H9 (cell line): ENCODE data around the gene CXCR5. TPM values are rescaled to one million over a fixed set of nuclear protein-coding genes. Genes with fewer than 3 reads are reported as not detected.

Source experiments
- DNase-seq: peaks from one replicate; pipeline ENCODE4 v3.0.0-alpha.2; 2017
- H2AFZ ChIP-seq: one replicate; pipeline ENCODE4 v1.6.1; 2013; ENCODE audit warnings: mild to moderate bottlenecking, low read length, control low read depth, moderate library complexity
- H2AK5ac ChIP-seq: 2 replicates; pipeline ENCODE4 v1.6.1; 2013; ENCODE audit warnings: low read length, control low read depth, mixed read lengths; ENCODE audit not compliant: insufficient read length
- H2BK120ac ChIP-seq: one replicate; pipeline ENCODE4 v1.6.1; 2013; ENCODE audit warnings: low read depth, mild to moderate bottlenecking, low read length, control low read depth, inconsistent platforms; ENCODE audit not compliant: poor library complexity, severe bottlenecking
- H2BK12ac ChIP-seq: 2 replicates; pipeline ENCODE4 v1.6.1; 2013; ENCODE audit warnings: low read length, control low read depth, mixed read lengths, low read depth; ENCODE audit not compliant: insufficient read length
- H2BK15ac ChIP-seq: 2 replicates; pipeline ENCODE4 v1.6.1; 2013; ENCODE audit warnings: low read depth, low read length, control low read depth
- H2BK20ac ChIP-seq: one replicate; pipeline ENCODE4 v1.6.1; 2013; ENCODE audit warnings: low read depth, mild to moderate bottlenecking, low read length, control low read depth, inconsistent platforms; ENCODE audit not compliant: poor library complexity, severe bottlenecking
- H2BK5ac ChIP-seq: 2 replicates; pipeline ENCODE4 v1.6.1; 2013; ENCODE audit warnings: low read length, control low read depth, mixed read lengths; ENCODE audit not compliant: insufficient read length
- H3K14ac ChIP-seq: 2 replicates; pipeline ENCODE4 v1.6.1; 2013; ENCODE audit warnings: low read length, control low read depth; ENCODE audit not compliant: insufficient read depth
- H3K18ac ChIP-seq: 2 replicates; pipeline ENCODE4 v1.6.1; 2013; ENCODE audit warnings: low read depth, mild to moderate bottlenecking, mixed read lengths, low read length, control low read depth; ENCODE audit not compliant: insufficient read length
- H3K23ac ChIP-seq: 2 replicates; pipeline ENCODE4 v1.6.1; 2013; ENCODE audit warnings: low read length, control low read depth, mixed read lengths, low read depth; ENCODE audit not compliant: insufficient read length
- H3K23me2 ChIP-seq: 2 replicates; pipeline ENCODE4 v1.6.1; 2013; ENCODE audit warnings: low read depth, mild to moderate bottlenecking, mixed read lengths, low read length, control low read depth; ENCODE audit not compliant: insufficient read length, poor library complexity, severe bottlenecking
- H3K27ac ChIP-seq: 2 replicates; pipeline ENCODE4 v1.5.1; 2013; ENCODE audit warnings: low read length, control low read depth, mixed read lengths, low read depth; ENCODE audit not compliant: insufficient read length
- H3K27me3 ChIP-seq: 2 replicates; pipeline ENCODE4 v1.6.1; 2013; ENCODE audit warnings: low read length, control low read depth, inconsistent platforms; ENCODE audit not compliant: insufficient read depth
- H3K4ac ChIP-seq: 2 replicates; pipeline ENCODE4 v1.6.1; 2013; ENCODE audit warnings: low read depth, mild to moderate bottlenecking, control low read depth, inconsistent platforms, low read length, moderate library complexity
- H3K4me1 ChIP-seq: 2 replicates; pipeline ENCODE4 v1.6.1; 2013; ENCODE audit warnings: low read length, control low read depth, inconsistent platforms; ENCODE audit not compliant: insufficient read depth
- H3K4me2 ChIP-seq: 2 replicates; pipeline ENCODE4 v1.6.1; 2013; ENCODE audit warnings: low read length, control low read depth, mixed read lengths; ENCODE audit not compliant: insufficient read length, insufficient read depth
- H3K56ac ChIP-seq: 2 replicates; pipeline ENCODE4 v1.6.1; 2013; ENCODE audit warnings: low read depth, mild to moderate bottlenecking, mixed read lengths, low read length, control low read depth; ENCODE audit not compliant: insufficient read length
- H3K79me1 ChIP-seq: 2 replicates; pipeline ENCODE4 v1.6.1; 2013; ENCODE audit warnings: low read depth, mild to moderate bottlenecking, moderate library complexity, low read length, control low read depth, inconsistent platforms; ENCODE audit not compliant: insufficient read depth, poor library complexity, severe bottlenecking
- H3K79me2 ChIP-seq: 2 replicates; pipeline ENCODE4 v1.6.1; 2013; ENCODE audit warnings: low read length, control low read depth, inconsistent platforms; ENCODE audit not compliant: insufficient read depth
- H3K9ac ChIP-seq: 2 replicates; pipeline ENCODE4 v1.6.1; 2013; ENCODE audit warnings: low read length, control low read depth, mixed read lengths; ENCODE audit not compliant: insufficient read length; ENCODE audit errors: extremely low read depth
- H3K9me3 ChIP-seq: one replicate; pipeline ENCODE4 v1.6.1; 2013; ENCODE audit warnings: low read depth, low read length, inconsistent platforms; ENCODE audit not compliant: control insufficient read depth
- H3T11ph ChIP-seq: one replicate; pipeline ENCODE4 v1.6.1; 2013; ENCODE audit warnings: mild to moderate bottlenecking, low read length, control low read depth, inconsistent platforms
- H4K20me1 ChIP-seq: one replicate; pipeline ENCODE4 v1.6.1; 2013; ENCODE audit not compliant: control insufficient read depth, insufficient read length, insufficient read depth
- H4K5ac ChIP-seq: 2 replicates; pipeline ENCODE4 v1.6.1; 2013; ENCODE audit warnings: low read depth, mild to moderate bottlenecking, mixed read lengths, low read length, control low read depth; ENCODE audit not compliant: insufficient read length
- H4K8ac ChIP-seq: replicated peaks from 2 replicates; pipeline ENCODE4 v1.6.1; 2013; ENCODE audit warnings: low read length, control low read depth, mixed read lengths, low read depth; ENCODE audit not compliant: insufficient read length
- H4K91ac ChIP-seq: 2 replicates; pipeline ENCODE4 v1.6.1; 2013; ENCODE audit warnings: low read depth, mild to moderate bottlenecking, moderate library complexity, mixed read lengths, low read length, control low read depth; ENCODE audit not compliant: insufficient read length
- H3K27ac Mint-ChIP-seq, 3 experiments: 2 replicates in 2 of 3; 3 replicates in 1 of 3; pipeline ENCODE4 v1.8.0; 2020 to 2021; ENCODE audit warnings: mixed read lengths in 3 of 3, mild to moderate bottlenecking in 1 of 3, moderate library complexity in 1 of 3
- H3K27me3 Mint-ChIP-seq: 2 replicates; pipeline ENCODE4 v1.8.0; 2021; ENCODE audit warnings: low read depth, mild to moderate bottlenecking, moderate library complexity, mixed read lengths
- H3K36me3 Mint-ChIP-seq, 3 experiments: 2 replicates in 2 of 3; 3 replicates in 1 of 3; pipeline ENCODE4 v1.8.0; 2020 to 2021; ENCODE audit warnings: low read depth in 3 of 3, mixed read lengths in 3 of 3; ENCODE audit not compliant: insufficient read depth in 1 of 3
- H3K4me1 Mint-ChIP-seq, 2 experiments: 2 replicates each; pipeline ENCODE4 v1.8.0; 2020; ENCODE audit warnings: mixed read lengths in 2 of 2
- H3K4me3 Mint-ChIP-seq, 2 experiments: 2 replicates in 1 of 2; 3 replicates in 1 of 2; pipeline ENCODE4 v1.8.0; 2020 to 2021; ENCODE audit warnings: mild to moderate bottlenecking in 2 of 2, mixed read lengths in 2 of 2, moderate library complexity in 1 of 2
- H3K9me3 Mint-ChIP-seq, 2 experiments: 2 replicates in 1 of 2; 3 replicates in 1 of 2; pipeline ENCODE4 v1.8.0; 2020; ENCODE audit warnings: mild to moderate bottlenecking in 2 of 2, mixed read lengths in 2 of 2, moderate library complexity in 1 of 2
- WGBS: extraction: QIAGEN DNeasy Blood & Tissue Kit; methylation state at CpG from one replicate; pipeline ENCODE4 v1.1.7; 2013; ENCODE audit warnings: missing lambda C conversion rate, low lambda C conversion rate, mixed read lengths; ENCODE audit not compliant: insufficient read length; ENCODE audit errors: extremely low coverage; 5-methylcytosine and 5-hydroxymethylcytosine counted together
- total RNA-seq: library from RNA; stranded (reverse); gene quantifications from 2 replicates; pipeline ENCODE4 v1.2.1, GENCODE V29; 2021
- TF ChIP-seq, protein P1 (sequence below): fragments of 200-600 bp; sonication (generic); conservative IDR thresholded peaks from 3 replicates; pipeline ENCODE4 v1.8.0; 2021; ENCODE audit warnings: antibody characterized with exemption, mild to moderate bottlenecking

CXCR5 gene
- total RNA-seq, 1 experiment from 2014 or later, result 0.07 TPM

DNA sequence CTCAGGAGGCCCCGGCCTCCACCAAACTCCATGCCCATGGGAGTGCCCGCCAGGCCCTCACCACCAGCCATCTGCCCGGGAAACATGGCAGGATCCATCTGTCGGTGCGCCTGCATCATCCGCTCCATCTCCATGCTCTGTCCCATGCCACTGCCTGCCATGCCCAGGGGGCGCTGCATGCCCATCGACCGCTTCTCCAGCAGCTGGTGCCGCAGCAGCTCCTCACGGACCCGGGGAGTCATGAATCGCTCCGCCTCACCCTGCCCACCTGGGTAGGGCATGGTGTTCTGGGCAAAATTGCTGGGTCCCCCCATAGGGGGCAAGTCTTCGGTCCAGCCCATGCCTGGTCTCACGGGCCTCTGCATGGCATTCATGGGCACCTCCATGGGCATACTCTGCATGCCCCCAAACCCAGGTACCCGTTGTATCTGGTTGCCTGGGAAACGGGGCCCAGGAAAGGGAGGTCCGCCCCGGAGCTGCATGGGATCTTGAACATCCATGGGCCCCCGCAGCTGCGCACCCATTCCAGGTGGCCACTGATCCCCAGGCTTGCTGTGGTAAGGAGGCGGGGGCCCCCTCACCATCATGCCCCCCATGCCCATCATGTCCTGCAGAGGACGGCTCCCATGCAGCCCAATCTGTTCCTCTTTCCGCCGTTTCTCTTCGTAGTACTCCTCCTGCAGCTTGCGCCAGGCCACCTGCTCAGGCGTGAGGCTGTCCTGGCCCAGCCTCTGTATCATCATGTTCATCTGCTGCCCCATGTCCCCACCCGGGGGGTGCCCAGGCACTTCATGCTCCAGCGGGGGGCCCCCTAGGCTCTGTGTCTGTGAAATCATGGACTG is 18.0 kb downstream of the CXCR5 start:
- Histone ChIP-seq H3K79me2 (no peaks in the 10 kb centered on the region), H3K27ac (no peak overlapping the region), H2AFZ (no peak overlapping the region), H3T11ph (no peak overlapping the region), H4K91ac (no peak overlapping the region), H3K23me2 (no peaks in the 10 kb centered on the region), H2BK12ac (no peak overlapping the region), H3K4me2 (no peak overlapping the region), H4K20me1 (no peaks in the 10 kb centered on the region), H3K4me1 (peaks cover 6% of the 10 kb centered on the region; the same call in 1 of the 2 replicates), H2BK15ac (no peak overlapping the region), H3K27me3 (no peaks in the 10 kb centered on the region), H3K4ac (no peak overlapping the region), H4K8ac (no peak overlapping the region), H2BK20ac (no peak overlapping the region), H2BK120ac (no peak overlapping the region), H3K18ac (no peak overlapping the region), H3K56ac (no peak overlapping the region), H3K9ac (no peak overlapping the region), H2BK5ac (no peak overlapping the region), H4K5ac (no peak overlapping the region), H3K14ac (no peak overlapping the region), H3K23ac (no peak overlapping the region), H2AK5ac (no peak overlapping the region), H3K9me3 (no peaks in the 10 kb centered on the region), H3K79me1 (no peaks in the 10 kb centered on the region)
- TF ChIP-seq, protein P1, sequence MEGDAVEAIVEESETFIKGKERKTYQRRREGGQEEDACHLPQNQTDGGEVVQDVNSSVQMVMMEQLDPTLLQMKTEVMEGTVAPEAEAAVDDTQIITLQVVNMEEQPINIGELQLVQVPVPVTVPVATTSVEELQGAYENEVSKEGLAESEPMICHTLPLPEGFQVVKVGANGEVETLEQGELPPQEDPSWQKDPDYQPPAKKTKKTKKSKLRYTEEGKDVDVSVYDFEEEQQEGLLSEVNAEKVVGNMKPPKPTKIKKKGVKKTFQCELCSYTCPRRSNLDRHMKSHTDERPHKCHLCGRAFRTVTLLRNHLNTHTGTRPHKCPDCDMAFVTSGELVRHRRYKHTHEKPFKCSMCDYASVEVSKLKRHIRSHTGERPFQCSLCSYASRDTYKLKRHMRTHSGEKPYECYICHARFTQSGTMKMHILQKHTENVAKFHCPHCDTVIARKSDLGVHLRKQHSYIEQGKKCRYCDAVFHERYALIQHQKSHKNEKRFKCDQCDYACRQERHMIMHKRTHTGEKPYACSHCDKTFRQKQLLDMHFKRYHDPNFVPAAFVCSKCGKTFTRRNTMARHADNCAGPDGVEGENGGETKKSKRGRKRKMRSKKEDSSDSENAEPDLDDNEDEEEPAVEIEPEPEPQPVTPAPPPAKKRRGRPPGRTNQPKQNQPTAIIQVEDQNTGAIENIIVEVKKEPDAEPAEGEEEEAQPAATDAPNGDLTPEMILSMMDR, result no peak; the same call in 2 of the 3 replicates
- Mint-ChIP-seq H3K36me3 (peaks cover 32 to 67% (median 65%) of the 10 kb centered on the region in 3 experiments; a peak in 6 of 7 replicates), H3K4me3 (no peak overlapping the region; a peak in 1 of 5 replicates), H3K27ac (no peak overlapping the region), H3K9me3 (no peaks in the 10 kb centered on the region), H3K27me3 (no peaks in the 10 kb centered on the region), H3K4me1 (peaks cover 11 to 24% of the 10 kb centered on the region in 2 experiments)
- no peak for DNase-seq
- WGBS, result no CpG with 5 or more reads among the region's 31 CpGs
